HCT116 (cell line): ENCODE measurements around the gene GGT5.

ENCODE experiments used
- CBX3 ChIP-seq: IDR thresholded peaks from 2 replicates; pipeline ENCODE4 v1.6.1; 2012; ENCODE audit warnings: low read depth
- EZH2 ChIP-seq: fragments of 200-600 bp; sonication (generic); IDR thresholded peaks from 2 replicates; pipeline ENCODE4 v1.6.1; 2017; ENCODE audit warnings: antibody characterized with exemption, mixed run types
- EZH2phosphoT487 ChIP-seq: fragments of 200-600 bp; IDR thresholded peaks from 2 replicates; pipeline ENCODE4 v1.6.1; 2018; ENCODE audit warnings: antibody characterized with exemption, borderline replicate concordance
- POLR2A ChIP-seq: IDR thresholded peaks from 2 replicates; pipeline ENCODE4 v1.7.0; 2011; ENCODE audit warnings: borderline replicate concordance; ENCODE audit not compliant: insufficient read depth, insufficient read length; ENCODE audit errors: extremely low read depth
- POLR2AphosphoS5 ChIP-seq: IDR thresholded peaks from 2 replicates; pipeline ENCODE4 v1.6.1; 2011; ENCODE audit warnings: mild to moderate bottlenecking, low read depth, low read length, moderate library complexity
- RAD21 ChIP-seq: IDR thresholded peaks from 2 replicates; pipeline ENCODE4 v1.6.1; 2012; ENCODE audit warnings: low read depth, mild to moderate bottlenecking
- SIN3A ChIP-seq: IDR thresholded peaks from 2 replicates; pipeline ENCODE4 v1.6.1; 2012; ENCODE audit warnings: low read depth
- TCF7L2 ChIP-seq: IDR thresholded peaks from 2 replicates; pipeline ENCODE4 v1.7.0; 2011; ENCODE audit warnings: borderline replicate concordance, inconsistent platforms; ENCODE audit not compliant: insufficient read depth, insufficient read length; ENCODE audit errors: extremely low read depth
- ZNF274 ChIP-seq: fragments of 200-500 bp; sonication (Bioruptor generic); IDR thresholded peaks from 2 replicates; pipeline ENCODE4 v1.6.1; 2014; ENCODE audit warnings: mild to moderate bottlenecking, low read depth, low read length, inconsistent platforms
- TF ChIP-seq, protein P1 (sequence below), 3 experiments: fragments of 200-600 bp in 1 of 3; sonication (generic) in 1 of 3; IDR thresholded peaks in 2 of 3; conservative IDR thresholded peaks in 1 of 3; 2 replicates each; pipeline ENCODE4 v1.5.1; 2012 to 2017; ENCODE audit warnings: low read depth in 2 of 3, low read length in 2 of 3, antibody characterized with exemption in 1 of 3, borderline replicate concordance in 1 of 3, control low read depth in 1 of 3, mild to moderate bottlenecking in 1 of 3, mixed read lengths in 1 of 3, mixed run types in 1 of 3, moderate library complexity in 1 of 3; ENCODE audit not compliant: insufficient read depth in 1 of 3
- TF ChIP-seq, protein P2 (sequence below): IDR thresholded peaks from 2 replicates; pipeline ENCODE4 v1.6.1; 2011; ENCODE audit warnings: mild to moderate bottlenecking, low read length, moderate library complexity; ENCODE audit not compliant: insufficient replicate concordance; ENCODE audit errors: extremely low read depth
- TF ChIP-seq, protein P3 (sequence below): IDR thresholded peaks from 2 replicates; pipeline ENCODE4 v1.6.1; 2012; ENCODE audit warnings: low read depth

- TF ChIP-seq, protein P1, sequence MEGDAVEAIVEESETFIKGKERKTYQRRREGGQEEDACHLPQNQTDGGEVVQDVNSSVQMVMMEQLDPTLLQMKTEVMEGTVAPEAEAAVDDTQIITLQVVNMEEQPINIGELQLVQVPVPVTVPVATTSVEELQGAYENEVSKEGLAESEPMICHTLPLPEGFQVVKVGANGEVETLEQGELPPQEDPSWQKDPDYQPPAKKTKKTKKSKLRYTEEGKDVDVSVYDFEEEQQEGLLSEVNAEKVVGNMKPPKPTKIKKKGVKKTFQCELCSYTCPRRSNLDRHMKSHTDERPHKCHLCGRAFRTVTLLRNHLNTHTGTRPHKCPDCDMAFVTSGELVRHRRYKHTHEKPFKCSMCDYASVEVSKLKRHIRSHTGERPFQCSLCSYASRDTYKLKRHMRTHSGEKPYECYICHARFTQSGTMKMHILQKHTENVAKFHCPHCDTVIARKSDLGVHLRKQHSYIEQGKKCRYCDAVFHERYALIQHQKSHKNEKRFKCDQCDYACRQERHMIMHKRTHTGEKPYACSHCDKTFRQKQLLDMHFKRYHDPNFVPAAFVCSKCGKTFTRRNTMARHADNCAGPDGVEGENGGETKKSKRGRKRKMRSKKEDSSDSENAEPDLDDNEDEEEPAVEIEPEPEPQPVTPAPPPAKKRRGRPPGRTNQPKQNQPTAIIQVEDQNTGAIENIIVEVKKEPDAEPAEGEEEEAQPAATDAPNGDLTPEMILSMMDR (IDR thresholded peaks at IDR 0.05 in 2 of 3, conservative IDR thresholded peaks at IDR 0.05 in 1 of 3; ENCODE audit: borderline replicate concordance in 1 of 3, insufficient read depth in 1 of 3, low read depth in 2 of 3, low read length in 2 of 3) = no peak
- TF ChIP-seq POLR2AphosphoS5 (no peak), POLR2A (no peak), EZH2 (no peak), EZH2phosphoT487 (no peak), ZNF274 (no peak), TCF7L2 (no peak), CBX3 (no peak), SIN3A (no peak), RAD21 (no peak)
- TF ChIP-seq, protein P2, sequence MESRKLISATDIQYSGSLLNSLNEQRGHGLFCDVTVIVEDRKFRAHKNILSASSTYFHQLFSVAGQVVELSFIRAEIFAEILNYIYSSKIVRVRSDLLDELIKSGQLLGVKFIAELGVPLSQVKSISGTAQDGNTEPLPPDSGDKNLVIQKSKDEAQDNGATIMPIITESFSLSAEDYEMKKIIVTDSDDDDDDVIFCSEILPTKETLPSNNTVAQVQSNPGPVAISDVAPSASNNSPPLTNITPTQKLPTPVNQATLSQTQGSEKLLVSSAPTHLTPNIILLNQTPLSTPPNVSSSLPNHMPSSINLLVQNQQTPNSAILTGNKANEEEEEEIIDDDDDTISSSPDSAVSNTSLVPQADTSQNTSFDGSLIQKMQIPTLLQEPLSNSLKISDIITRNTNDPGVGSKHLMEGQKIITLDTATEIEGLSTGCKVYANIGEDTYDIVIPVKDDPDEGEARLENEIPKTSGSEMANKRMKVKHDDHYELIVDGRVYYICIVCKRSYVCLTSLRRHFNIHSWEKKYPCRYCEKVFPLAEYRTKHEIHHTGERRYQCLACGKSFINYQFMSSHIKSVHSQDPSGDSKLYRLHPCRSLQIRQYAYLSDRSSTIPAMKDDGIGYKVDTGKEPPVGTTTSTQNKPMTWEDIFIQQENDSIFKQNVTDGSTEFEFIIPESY = no peak
- TF ChIP-seq, protein P3, sequence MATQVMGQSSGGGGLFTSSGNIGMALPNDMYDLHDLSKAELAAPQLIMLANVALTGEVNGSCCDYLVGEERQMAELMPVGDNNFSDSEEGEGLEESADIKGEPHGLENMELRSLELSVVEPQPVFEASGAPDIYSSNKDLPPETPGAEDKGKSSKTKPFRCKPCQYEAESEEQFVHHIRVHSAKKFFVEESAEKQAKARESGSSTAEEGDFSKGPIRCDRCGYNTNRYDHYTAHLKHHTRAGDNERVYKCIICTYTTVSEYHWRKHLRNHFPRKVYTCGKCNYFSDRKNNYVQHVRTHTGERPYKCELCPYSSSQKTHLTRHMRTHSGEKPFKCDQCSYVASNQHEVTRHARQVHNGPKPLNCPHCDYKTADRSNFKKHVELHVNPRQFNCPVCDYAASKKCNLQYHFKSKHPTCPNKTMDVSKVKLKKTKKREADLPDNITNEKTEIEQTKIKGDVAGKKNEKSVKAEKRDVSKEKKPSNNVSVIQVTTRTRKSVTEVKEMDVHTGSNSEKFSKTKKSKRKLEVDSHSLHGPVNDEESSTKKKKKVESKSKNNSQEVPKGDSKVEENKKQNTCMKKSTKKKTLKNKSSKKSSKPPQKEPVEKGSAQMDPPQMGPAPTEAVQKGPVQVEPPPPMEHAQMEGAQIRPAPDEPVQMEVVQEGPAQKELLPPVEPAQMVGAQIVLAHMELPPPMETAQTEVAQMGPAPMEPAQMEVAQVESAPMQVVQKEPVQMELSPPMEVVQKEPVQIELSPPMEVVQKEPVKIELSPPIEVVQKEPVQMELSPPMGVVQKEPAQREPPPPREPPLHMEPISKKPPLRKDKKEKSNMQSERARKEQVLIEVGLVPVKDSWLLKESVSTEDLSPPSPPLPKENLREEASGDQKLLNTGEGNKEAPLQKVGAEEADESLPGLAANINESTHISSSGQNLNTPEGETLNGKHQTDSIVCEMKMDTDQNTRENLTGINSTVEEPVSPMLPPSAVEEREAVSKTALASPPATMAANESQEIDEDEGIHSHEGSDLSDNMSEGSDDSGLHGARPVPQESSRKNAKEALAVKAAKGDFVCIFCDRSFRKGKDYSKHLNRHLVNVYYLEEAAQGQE = no peak
Measured at GRCh38 chr22:24207264-24208011, 37.4 kb downstream of the GGT5 start.
